Activated T-cell treated with anti-CD3 and anti-CD28 coated beads, Interleukin-2, amount 50 U/mL, for 48 hours (primary cell): Measurements from ENCODE around the gene TBC1D23.
"Not testable (repeated sequence)": the region's sequence is repeated elsewhere in the genome, so short reads cannot be mapped to it uniquely, and the experiment has no call there.

Experiments
- DNase-seq, 2 experiments: peaks; one replicate each; pipeline ENCODE4 v3.0.0-alpha.2; 2020

Gene TBC1D23

GRCh38 chr3:100260685-100261484 lies at the start of gene TBC1D23:
TBC1D23 (plus strand) TSS chr3:100260992; CDS start chr3:100261019, 27 bp downstream.
- DNase-seq = peak; percentile 97 to 98

- DNase-seq = no peak
Observed at GRCh38 chr3:100213891-100214573, 46.8 kb upstream of the TBC1D23 start.

DNA sequence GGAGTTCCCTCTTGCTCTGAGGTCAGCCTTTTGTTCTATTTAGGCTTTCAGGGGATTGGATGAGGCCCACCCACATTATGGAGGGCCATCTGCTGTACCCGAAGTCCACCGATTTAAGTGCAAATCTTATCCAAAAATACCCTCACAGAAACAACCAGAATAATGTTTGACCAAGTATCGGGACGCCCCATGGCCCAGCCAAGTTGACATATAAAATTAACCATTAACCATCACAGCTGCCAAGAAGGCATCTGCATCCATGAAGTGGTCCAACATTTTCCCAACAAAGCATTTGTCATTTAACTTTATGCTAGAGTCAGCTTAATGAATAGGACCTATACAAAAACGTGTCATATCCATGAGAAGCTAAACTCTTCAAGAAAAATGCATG lies 46.2 kb upstream of the TBC1D23 start:
- DNase-seq = no peak

- DNase-seq = no peak
Observed at GRCh38 chr3:100216713-100217112, 44.1 kb upstream of the TBC1D23 start.

GRCh38 chr3:100221159-100221558 lies 39.6 kb upstream of the TBC1D23 start:
- no peak for DNase-seq

- no peak for DNase-seq
Observed at GRCh38 chr3:100225193-100225592, 35.6 kb upstream of the TBC1D23 start.

DNA sequence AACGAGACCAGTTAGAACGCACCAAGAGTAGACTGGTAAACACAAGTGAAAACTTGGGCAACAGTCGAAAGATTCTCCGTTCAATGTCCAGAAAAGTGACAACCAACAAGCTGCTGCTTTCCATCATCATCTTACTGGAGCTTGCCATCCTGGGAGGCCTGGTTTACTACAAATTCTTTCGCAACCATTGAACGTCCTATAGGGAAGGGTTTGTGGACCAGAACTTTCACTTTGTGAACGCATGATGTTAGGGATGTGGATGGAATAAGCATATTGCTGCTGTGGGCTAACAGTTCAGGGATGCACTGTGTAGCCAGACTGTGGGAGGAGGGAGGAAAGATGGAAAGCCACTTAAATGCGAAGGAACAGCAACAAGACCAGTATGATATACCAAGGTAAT lies 34.9 kb upstream of the TBC1D23 start:
- DNase-seq = no peak

GRCh38 chr3:100226712-100227429 lies 33.9 kb upstream of the TBC1D23 start:
- DNase-seq = no peak

- DNase-seq = no peak
Observed at GRCh38 chr3:100227511-100227921, 33.3 kb upstream of the TBC1D23 start.

- no peak for DNase-seq
Observed at GRCh38 chr3:100228247-100228646, 32.5 kb upstream of the TBC1D23 start.

GRCh38 chr3:100229188-100229587 lies 31.6 kb upstream of the TBC1D23 start:
- not testable (repeated sequence) for DNase-seq

DNA sequence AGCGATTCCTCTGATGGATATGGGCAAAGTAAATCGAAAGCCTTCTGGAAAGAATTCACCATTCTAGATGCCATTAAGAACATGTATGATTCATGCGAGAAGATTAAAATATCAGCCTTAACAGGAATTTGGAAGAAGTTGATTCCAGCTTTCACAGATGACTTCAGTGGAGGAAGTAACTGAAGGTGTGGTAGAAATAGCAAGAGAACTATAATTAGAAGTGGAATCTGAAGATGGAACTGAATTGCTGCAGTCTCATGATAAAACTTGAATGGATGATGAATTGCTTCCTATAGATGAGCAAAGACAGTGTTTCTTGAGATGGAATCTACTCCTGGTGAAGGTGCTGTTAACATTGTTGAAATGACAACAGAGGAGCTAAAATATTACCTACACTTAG lies 30.1 kb upstream of the TBC1D23 start:
- DNase-seq = no peak

DNA sequence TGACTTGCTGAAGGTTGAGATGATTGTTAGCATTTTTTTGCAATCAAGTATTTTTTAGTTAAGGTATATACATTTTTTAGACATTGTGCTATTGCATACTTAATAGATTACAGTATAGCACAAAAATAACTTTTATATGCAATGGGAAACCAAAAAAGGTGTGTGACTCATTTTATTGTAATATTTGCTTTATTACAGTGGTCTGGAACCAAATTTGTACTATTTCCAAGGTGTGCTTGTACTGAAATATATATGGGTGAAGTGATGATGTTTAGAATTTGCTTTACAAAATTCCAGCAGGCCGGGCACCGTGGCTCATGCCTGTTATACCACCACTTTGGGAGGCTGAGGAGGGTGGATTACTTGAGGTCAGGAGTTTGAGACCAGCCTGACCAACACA lies 29.1 kb upstream of the TBC1D23 start:
- no peak for DNase-seq

- no peak for DNase-seq
Observed at GRCh38 chr3:100234364-100234763, 26.4 kb upstream of the TBC1D23 start.

DNA sequence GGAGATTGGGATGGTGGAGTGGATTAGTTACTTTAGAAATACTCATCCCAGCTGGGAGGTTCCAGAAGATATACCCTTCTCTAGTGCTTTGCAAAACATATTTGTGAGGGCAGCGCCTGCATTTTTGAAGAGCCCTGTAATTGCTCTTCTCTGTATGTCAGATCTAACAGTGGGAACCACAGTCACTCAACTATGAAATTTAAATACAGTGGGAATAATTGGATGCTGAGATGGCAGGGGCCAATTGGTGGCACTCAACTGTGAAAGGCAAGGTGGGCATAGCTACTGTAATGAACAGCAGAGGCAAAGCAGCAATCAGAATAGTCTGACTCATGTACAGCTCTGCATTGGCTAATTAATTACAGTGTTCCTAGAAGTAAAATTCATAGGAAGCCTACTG lies 22.2 kb upstream of the TBC1D23 start:
- DNase-seq = no peak

- DNase-seq = not testable (repeated sequence)
Observed at GRCh38 chr3:100242471-100242870, 18.3 kb upstream of the TBC1D23 start.

DNA sequence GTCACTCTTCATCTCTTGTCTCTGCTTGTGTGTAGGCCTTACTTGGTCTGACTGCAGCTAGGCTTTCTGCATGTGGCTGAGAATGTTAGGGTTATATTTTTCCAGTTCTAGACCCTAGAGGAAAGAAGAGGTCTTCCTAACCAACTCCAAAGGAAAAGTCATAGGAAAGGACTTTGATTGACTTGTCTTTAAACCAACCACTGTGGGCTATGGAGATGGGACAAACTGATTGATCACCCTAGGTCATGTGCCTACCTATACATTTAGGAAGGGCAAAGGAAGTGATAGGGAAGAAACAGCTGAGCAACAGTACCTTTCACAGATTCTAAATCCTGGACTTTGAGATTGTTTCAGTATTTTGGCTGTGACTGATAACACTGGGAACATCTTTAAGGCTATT lies 16.5 kb upstream of the TBC1D23 start:
- DNase-seq = no peak

GRCh38 chr3:100245136-100245535 lies 15.7 kb upstream of the TBC1D23 start:
- no peak for DNase-seq

DNA sequence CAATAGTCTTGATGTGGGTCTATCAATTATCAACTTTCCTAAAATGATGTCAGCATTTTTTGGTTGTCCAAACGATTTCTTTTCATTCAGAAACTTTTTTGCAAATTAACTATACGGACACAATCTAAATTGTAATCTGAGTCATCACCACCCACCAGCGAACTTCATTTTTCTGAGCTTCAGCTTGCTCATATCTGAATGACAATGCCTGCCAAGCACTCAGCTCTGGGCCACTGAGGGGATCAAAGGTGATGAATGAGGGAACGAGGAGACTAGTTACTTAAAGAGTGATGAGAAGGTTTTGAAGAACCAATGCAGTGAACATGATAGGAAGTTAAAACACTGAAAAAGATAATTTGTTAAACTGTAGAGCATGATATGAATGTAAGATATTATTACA lies 14.9 kb upstream of the TBC1D23 start:
- DNase-seq = peak; percentile 44 to 49

- no peak for DNase-seq
Observed at GRCh38 chr3:100246999-100247398, 13.8 kb upstream of the TBC1D23 start.

DNA sequence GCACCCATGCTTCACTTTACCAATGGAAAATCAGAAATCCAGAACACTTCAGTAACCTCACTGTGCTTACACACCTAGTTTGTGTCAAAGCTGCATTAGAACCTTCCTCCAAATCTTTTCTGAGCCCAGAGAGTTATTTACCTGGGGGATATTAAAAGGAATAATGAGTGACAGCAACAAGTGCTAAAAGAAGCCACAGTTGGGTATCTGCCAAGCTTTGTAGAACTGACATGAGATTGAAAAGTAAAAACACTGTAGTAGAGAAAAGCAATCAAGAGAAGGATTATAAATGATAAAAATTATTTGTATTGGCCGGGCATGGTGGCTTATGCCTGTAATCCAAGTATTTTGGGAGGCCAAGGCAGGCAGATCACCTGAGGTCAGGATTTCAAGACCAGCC lies 8.8 kb upstream of the TBC1D23 start:
- no peak for DNase-seq

- DNase-seq = peak; percentile 54
Observed at GRCh38 chr3:100254168-100254777, 6.5 kb upstream of the TBC1D23 start.

GRCh38 chr3:100256731-100257151 lies 4.1 kb upstream of the TBC1D23 start:
- DNase-seq = no peak
